ENCODE data around the gene MED6. TPM values are rescaled to one million over a fixed set of nuclear protein-coding genes. Genes with fewer than 3 reads are reported as not detected.

MED6 gene
- total and polyA plus RNA-seq, 7 donors: 15.0 to 40.7 (median 26.1) TPM

DNA sequence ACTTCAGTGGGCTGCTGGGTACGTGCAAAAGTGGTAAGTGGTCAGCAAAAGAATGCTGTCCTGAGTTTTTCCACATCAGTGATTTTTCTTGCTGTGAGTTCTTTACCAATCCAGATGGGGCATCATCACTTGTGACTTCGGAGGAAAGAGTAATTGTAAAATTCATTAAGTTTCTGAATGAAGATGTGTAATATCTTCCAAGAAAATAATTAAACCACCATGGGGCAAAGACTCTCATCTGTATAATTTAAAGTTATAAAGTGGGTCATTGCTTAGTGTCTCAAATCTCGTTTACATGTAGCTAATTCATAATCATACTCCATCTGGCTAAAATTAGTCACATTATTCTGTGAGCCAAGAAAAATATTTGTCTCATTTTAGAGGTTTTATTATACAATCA lies 10.8 kb upstream of the MED6 start:
- Histone ChIP-seq H3K9me3 (no peaks in the 10 kb centered on the region), H3K4me1 (no peaks in the 10 kb centered on the region), H3K4me3 (no peak overlapping the region), H3K27me3 (peaks cover 0 to 45% (median 0%) of the 10 kb centered on the region in 3 donors), H3K27ac (no peak overlapping the region), H3K36me3 (no peaks in the 10 kb centered on the region)
- no peak for DNase-seq
- 34 to 72% methylated on average over 3 of the region's 3 CpGs for WGBS, 2 donors
- intact Hi-C loops (cut with DNase I): no loop called here
- TF ChIP-seq POLR2A (IDR thresholded peaks at IDR 0.05) (no peak), POLR2AphosphoS5 (IDR thresholded peaks at IDR 0.05) (no peak), EP300 (IDR thresholded peaks at IDR 0.05) (no peak)
- TF ChIP-seq, protein P1, sequence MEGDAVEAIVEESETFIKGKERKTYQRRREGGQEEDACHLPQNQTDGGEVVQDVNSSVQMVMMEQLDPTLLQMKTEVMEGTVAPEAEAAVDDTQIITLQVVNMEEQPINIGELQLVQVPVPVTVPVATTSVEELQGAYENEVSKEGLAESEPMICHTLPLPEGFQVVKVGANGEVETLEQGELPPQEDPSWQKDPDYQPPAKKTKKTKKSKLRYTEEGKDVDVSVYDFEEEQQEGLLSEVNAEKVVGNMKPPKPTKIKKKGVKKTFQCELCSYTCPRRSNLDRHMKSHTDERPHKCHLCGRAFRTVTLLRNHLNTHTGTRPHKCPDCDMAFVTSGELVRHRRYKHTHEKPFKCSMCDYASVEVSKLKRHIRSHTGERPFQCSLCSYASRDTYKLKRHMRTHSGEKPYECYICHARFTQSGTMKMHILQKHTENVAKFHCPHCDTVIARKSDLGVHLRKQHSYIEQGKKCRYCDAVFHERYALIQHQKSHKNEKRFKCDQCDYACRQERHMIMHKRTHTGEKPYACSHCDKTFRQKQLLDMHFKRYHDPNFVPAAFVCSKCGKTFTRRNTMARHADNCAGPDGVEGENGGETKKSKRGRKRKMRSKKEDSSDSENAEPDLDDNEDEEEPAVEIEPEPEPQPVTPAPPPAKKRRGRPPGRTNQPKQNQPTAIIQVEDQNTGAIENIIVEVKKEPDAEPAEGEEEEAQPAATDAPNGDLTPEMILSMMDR (IDR thresholded peaks at IDR 0.05): no peak

DNA sequence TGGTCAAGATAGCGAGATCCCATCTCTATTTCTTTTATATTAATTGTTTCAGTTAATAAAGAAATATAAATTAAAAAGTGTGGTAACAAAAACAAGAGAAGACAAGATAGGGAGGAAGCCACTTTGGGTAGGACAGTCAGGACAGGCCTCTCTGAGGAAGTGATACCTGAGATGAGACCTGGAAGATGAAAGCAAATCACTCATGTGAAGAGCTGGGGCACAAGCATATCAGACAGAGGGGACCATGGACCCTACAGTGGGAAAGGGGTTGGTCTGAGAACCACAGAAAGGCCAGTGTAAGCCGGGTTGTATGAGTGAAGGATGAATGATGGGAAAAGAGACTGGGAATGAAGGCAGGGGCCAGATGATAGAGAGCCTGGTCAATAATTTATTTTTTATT lies 1.8 kb upstream of the MED6 start:
- intact Hi-C loops (cut with DNase I): no loop called here
- H3K4me1 ChIP-seq: peaks cover 0 to 18% (median 13%) of the 10 kb centered on the region in 4 donors
- H3K36me3 ChIP-seq: no peaks in the 10 kb centered on the region
- peaks cover 0 to 8% (median 0%) of the 10 kb centered on the region in 3 donors for H3K27me3 ChIP-seq
- no peak overlapping the region for H3K27ac ChIP-seq
- no peaks in the 10 kb centered on the region for H3K9me3 ChIP-seq
- DNase-seq: no peak
- TF ChIP-seq POLR2A (IDR thresholded peaks at IDR 0.05) (no peak), EP300 (IDR thresholded peaks at IDR 0.05) (no peak), POLR2AphosphoS5 (IDR thresholded peaks at IDR 0.05) (no peak)
- TF ChIP-seq, protein P1 (IDR thresholded peaks at IDR 0.05): no peak
- H3K4me3 ChIP-seq: no peak overlapping the region
- 78 to 92% methylated on average over 2 of the region's 2 CpGs for WGBS, 2 donors

DNA sequence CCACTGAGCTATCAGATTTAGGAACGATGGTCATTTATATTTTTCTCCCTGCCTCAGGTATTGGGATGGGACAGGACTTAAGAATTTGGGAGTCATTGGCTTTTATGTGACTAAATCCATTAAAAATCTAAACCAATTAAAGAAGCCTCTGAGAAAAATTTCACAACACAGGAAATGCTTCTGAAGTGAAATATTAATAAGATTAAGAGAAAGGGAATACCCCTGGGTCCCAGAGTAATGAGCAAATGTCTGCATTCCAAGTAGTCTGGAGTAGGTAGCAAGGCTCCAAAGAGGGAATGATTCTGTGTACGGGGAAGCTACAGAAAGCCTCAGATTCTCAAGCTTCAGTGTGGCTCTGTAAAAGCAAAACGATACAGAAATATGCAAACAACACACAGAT lies 707 bp upstream of the MED6 start:
- Histone ChIP-seq H3K27me3 (peaks cover 0 to 3% (median 0%) of the 10 kb centered on the region in 3 donors), H3K4me3 (peak overlapping the region in 3 of 4 donors; percentile 63 to 88 (median 83)), H3K4me1 (peaks cover 0 to 18% (median 13%) of the 10 kb centered on the region in 4 donors), H3K27ac (peak overlapping the region; percentile 70 to 79 (median 78)), H3K36me3 (peaks cover 0 to 6% (median 4%) of the 10 kb centered on the region in 4 donors), H3K9me3 (no peaks in the 10 kb centered on the region)
- DNase-seq: no peak
- 38 to 41% methylated on average over 3 of the region's 3 CpGs for WGBS, 2 donors
- intact Hi-C loops (cut with DNase I): loop anchor here (2.0 kb wide), 1 partner anchor 216 kb away; no protein-coding TSS in a partner anchor
- TF ChIP-seq POLR2AphosphoS5 (IDR thresholded peaks at IDR 0.05): no peak

DNA sequence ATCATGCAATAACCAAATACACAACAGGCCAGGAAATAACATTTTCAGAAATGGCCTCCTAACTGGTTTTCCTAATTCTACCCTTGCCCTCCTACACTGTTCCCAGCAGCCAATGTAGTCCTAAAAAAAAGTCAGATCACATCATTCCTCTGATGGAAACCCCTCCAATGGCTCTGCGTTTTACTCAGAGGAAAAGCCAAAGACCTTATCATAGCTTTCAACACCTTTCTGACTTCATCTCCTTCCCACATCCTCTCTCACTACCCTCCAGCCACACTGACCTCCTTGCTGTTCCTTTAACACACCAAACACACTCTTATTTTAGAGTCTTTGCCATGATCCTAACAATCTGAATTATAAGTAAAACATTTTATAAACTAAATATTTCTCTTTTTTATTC lies 1.1 kb downstream of the MED6 start:
- no peak for DNase-seq
- TF ChIP-seq, protein P1 (IDR thresholded peaks at IDR 0.05): no peak
- TF ChIP-seq EP300 (IDR thresholded peaks at IDR 0.05) (no peak), POLR2AphosphoS5 (IDR thresholded peaks at IDR 0.05) (no peak)
- Histone ChIP-seq H3K27me3 (no peaks in the 10 kb centered on the region), H3K4me1 (peaks cover 0 to 18% (median 13%) of the 10 kb centered on the region in 4 donors), H3K4me3 (peak overlapping the region; percentile 63 to 88 (median 83)), H3K36me3 (peaks cover 6 to 24% (median 18%) of the 10 kb centered on the region in 4 donors), H3K27ac (no peak overlapping the region), H3K9me3 (no peaks in the 10 kb centered on the region)
- intact Hi-C loops (cut with DNase I): no loop called here
- 67 to 70% methylated on average over 1 of the region's 1 CpG for whole genome bisulfite sequencing, 2 donors

DNA sequence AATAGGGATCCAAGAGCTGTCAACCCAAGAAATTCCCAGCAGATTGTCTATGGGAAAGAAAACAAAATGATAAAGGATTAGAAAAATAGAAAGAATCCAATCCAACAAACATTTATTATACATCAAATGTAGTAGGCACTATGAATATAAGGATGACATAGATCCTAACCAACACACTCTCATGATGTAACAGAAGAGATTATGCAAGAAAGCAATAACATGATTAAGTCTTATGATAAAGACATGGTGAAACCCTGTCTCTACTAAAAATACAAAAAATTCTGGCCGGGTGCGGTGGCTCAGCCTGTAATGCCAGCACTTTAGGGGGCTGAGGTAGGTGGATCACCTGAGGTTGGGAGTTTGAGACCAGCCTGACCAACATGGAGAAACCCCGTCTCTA lies 2.7 kb downstream of the MED6 start:
- DNase-seq: no peak
- WGBS, 2 donors: 96 to 98% methylated on average over 3 of the region's 3 CpGs
- no peak overlapping the region for H3K4me3 ChIP-seq
- peaks cover 12 to 41% (median 29%) of the 10 kb centered on the region in 4 donors for H3K36me3 ChIP-seq
- H3K9me3 ChIP-seq: no peaks in the 10 kb centered on the region
- intact Hi-C loops (cut with DNase I): no loop called here
- no peak overlapping the region for H3K27ac ChIP-seq
- TF ChIP-seq EP300 (IDR thresholded peaks at IDR 0.05) (no peak), POLR2A (IDR thresholded peaks at IDR 0.05) (no peak), POLR2AphosphoS5 (IDR thresholded peaks at IDR 0.05) (no peak)
- TF ChIP-seq, protein P1 (IDR thresholded peaks at IDR 0.05): no peak
- peaks cover 0 to 18% (median 13%) of the 10 kb centered on the region in 4 donors for H3K4me1 ChIP-seq
- no peaks in the 10 kb centered on the region for H3K27me3 ChIP-seq

All from sigmoid colon (tissue), 7 donors.